CD4-positive, alpha-beta T cell treated with Interleukin-6 at 100 ng/mL for 8 hours (primary cell): ENCODE results near the gene PAX7.

Experiments
- DNase-seq: peaks from one replicate; pipeline ENCODE4 v3.0.0-alpha.2; 2020; ENCODE audit warnings: mixed read lengths, low spot score

PAX7 gene

GRCh38 chr1:18618546-18619466, 11.8 kb upstream of the PAX7 start:
- DNase-seq: no peak

GRCh38 chr1:18619467-18619835, 11.2 kb upstream of the PAX7 start:
- DNase-seq: no peak

GRCh38 chr1:18628511-18628910, 2.1 kb upstream of the PAX7 start:
- no peak for DNase-seq

- no peak for DNase-seq
These were observed 761 bp upstream of the PAX7 start for GRCh38 chr1:18629659-18630510.

- DNase-seq: no peak
These were observed 1.0 kb downstream of the PAX7 start for GRCh38 chr1:18631496-18632217.

- no peak for DNase-seq
These were observed 1.6 kb downstream of the PAX7 start for GRCh38 chr1:18632218-18632588.

- DNase-seq: no peak
These were observed 2.3 kb downstream of the PAX7 start for GRCh38 chr1:18632783-18633421.

- DNase-seq: no peak
These were observed 2.9 kb downstream of the PAX7 start for GRCh38 chr1:18633422-18634155.

GRCh38 chr1:18634276-18634675, 3.6 kb downstream of the PAX7 start:
- DNase-seq: no peak

GRCh38 chr1:18635070-18635577, 4.5 kb downstream of the PAX7 start:
- no peak for DNase-seq

GRCh38 chr1:18635891-18636595, 5.4 kb downstream of the PAX7 start:
- DNase-seq: no peak

- no peak for DNase-seq
These were observed 6.2 kb downstream of the PAX7 start for GRCh38 chr1:18636596-18637508.

- DNase-seq: no peak
These were observed 6.9 kb downstream of the PAX7 start for GRCh38 chr1:18637511-18637960.

- no peak for DNase-seq
These were observed 7.6 kb downstream of the PAX7 start for GRCh38 chr1:18637962-18638834.

- no peak for DNase-seq
These were observed 8.3 kb downstream of the PAX7 start for GRCh38 chr1:18638835-18639364.

GRCh38 chr1:18639368-18640055, 8.9 kb downstream of the PAX7 start:
- no peak for DNase-seq
